Thyroid gland (tissue), 4 donors: ENCODE results near the gene BDNF.

Experiments
- CTCF ChIP-seq, 6 experiments: fragments of 200-600 bp in 3 of 6; fragments of 450-650 bp in 3 of 6; sonication (generic) in 3 of 6; IDR thresholded peaks; one replicate each; pipeline ENCODE4 v1.5.1; 2016 to 2019; ENCODE audit warnings: antibody characterized with exemption in 6 of 6, mild to moderate bottlenecking in 2 of 6, inconsistent platforms in 1 of 6, moderate library complexity in 1 of 6
- POLR2A ChIP-seq, 2 donors: fragments of 450-650 bp; IDR thresholded peaks; one replicate each; pipeline ENCODE4 v1.6.1; 2017; ENCODE audit warnings: antibody characterized with exemption in 2 of 2, mild to moderate bottlenecking in 2 of 2, moderate library complexity in 1 of 2

- no peak for TF ChIP-seq CTCF (IDR thresholded peaks at IDR 0.05)
- no peak for TF ChIP-seq POLR2A (IDR thresholded peaks at IDR 0.05)
Measured at GRCh38 chr11:27626938-27627586, 73.2 kb downstream of the BDNF start.
